SK-N-SH (cell line): Measurements from ENCODE around the gene BEST1. TPM values are rescaled to one million over a fixed set of nuclear protein-coding genes. Genes with fewer than 3 reads are reported as not detected.

Experiments used
- CTCF ChIA-PET: fragments of 300-600, 350-600 bp; formaldehyde crosslinking; extraction: SDS; loops from one replicate; lab custom pipeline; 2021; lab: Yijun Ruan, JAX
- POLR2A ChIA-PET: fragments of 350-600 bp; sonication (Branson Sonifier 250); formaldehyde crosslinking; extraction: SDS; loops from one replicate; lab custom pipeline; 2020; ENCODE audit warnings: antibody characterized with exemption, inconsistent platforms; lab: Yijun Ruan, JAX
- DNase-seq: peaks from one replicate; pipeline ENCODE4 v3.0.0; 2012
- H2AFZ ChIP-seq: fragments of 200-600 bp; sonication (generic); 2 replicates; pipeline ENCODE4 v1.8.1; 2016; ENCODE audit warnings: antibody characterized with exemption, mild to moderate bottlenecking, low read depth
- H3F3A ChIP-seq: fragments of 200-600 bp; sonication (generic); replicated peaks from 2 replicates; pipeline ENCODE3; 2016; ENCODE audit warnings: antibody characterized with exemption, mild to moderate bottlenecking; ENCODE audit not compliant: insufficient read depth
- H3K27ac ChIP-seq, 2 experiments: fragments of 200-500 bp in 1 of 2; fragments of 200-600 bp in 1 of 2; sonication (Bioruptor generic) in 1 of 2; sonication (generic), shearing (Covaris generic) in 1 of 2; 2 replicates each; pipeline versions ENCODE4 v1.5.1 to v1.6.1; 2014 to 2016; ENCODE audit warnings: low read depth in 2 of 2, inconsistent platforms in 1 of 2, low read length in 1 of 2, mild to moderate bottlenecking in 1 of 2, mixed read lengths in 1 of 2
- H3K27me3 ChIP-seq: fragments of 200-600 bp; sonication (generic), shearing (Covaris generic); 2 replicates; pipeline ENCODE4 v1.6.1; 2016; ENCODE audit warnings: mixed run types; ENCODE audit not compliant: insufficient read depth
- H3K36me3 ChIP-seq, 2 experiments: fragments of 200-500 bp in 1 of 2; fragments of 200-600 bp in 1 of 2; sonication (Bioruptor generic) in 1 of 2; sonication (generic) in 1 of 2; replicated peaks in 1 of 2; 2 replicates each; pipeline versions ENCODE3 to v1.5.1; 2014 to 2016; ENCODE audit warnings: low read length in 1 of 2, mild to moderate bottlenecking in 1 of 2; ENCODE audit not compliant: insufficient read depth in 2 of 2, control insufficient read depth in 1 of 2
- H3K4me1 ChIP-seq, 2 experiments: fragments of 200-500 bp in 1 of 2; fragments of 200-600 bp in 1 of 2; sonication (Bioruptor generic) in 1 of 2; sonication (generic), shearing (Covaris generic) in 1 of 2; 2 replicates each; pipeline versions ENCODE4 v1.5.1 to v1.6.1; 2014 to 2016; ENCODE audit warnings: low read depth in 1 of 2, low read length in 1 of 2, mixed run types in 1 of 2; ENCODE audit not compliant: insufficient read depth in 2 of 2, control insufficient read depth in 1 of 2
- H3K4me2 ChIP-seq: fragments of 200-600 bp; sonication (generic), shearing (Covaris generic); 2 replicates; pipeline ENCODE4 v1.6.1; 2017; ENCODE audit warnings: mixed run types
- H3K4me3 ChIP-seq, 2 experiments: fragments of 200-500 bp in 1 of 2; fragments of 200-600 bp in 1 of 2; sonication (Bioruptor generic) in 1 of 2; sonication (generic), shearing (Covaris generic) in 1 of 2; 2 replicates each; pipeline versions ENCODE4 v1.5.1 to v1.8.1; 2014 to 2016; ENCODE audit warnings: low read depth in 2 of 2, inconsistent platforms in 1 of 2, low read length in 1 of 2, mild to moderate bottlenecking in 1 of 2, mixed read lengths in 1 of 2, moderate library complexity in 1 of 2
- H3K79me2 ChIP-seq: fragments of 200-600 bp; sonication (generic); 2 replicates; pipeline ENCODE4 v1.8.1; 2017; ENCODE audit warnings: mild to moderate bottlenecking; ENCODE audit not compliant: insufficient read depth
- H3K9ac ChIP-seq: fragments of 200-600 bp; sonication (generic); 2 replicates; pipeline ENCODE4 v1.6.1; 2017; ENCODE audit warnings: mixed run types
- H3K9me2 ChIP-seq: fragments of 200-600 bp; sonication (generic); 2 replicates; pipeline ENCODE4 v1.6.1; 2017; ENCODE audit warnings: mixed run types
- H3K9me3 ChIP-seq: fragments of 200-600 bp; sonication (generic); 2 replicates; pipeline ENCODE4 v1.6.1; 2017; ENCODE audit warnings: mixed run types, mild to moderate bottlenecking, moderate library complexity
- H4K20me1 ChIP-seq: fragments of 200-600 bp; sonication (generic); 2 replicates; pipeline ENCODE4 v1.6.1; 2017; ENCODE audit warnings: mild to moderate bottlenecking, mixed run types; ENCODE audit not compliant: insufficient read depth
- FOSL2 ChIP-seq: IDR thresholded peaks from 2 replicates; pipeline ENCODE4 v1.4.0; 2012; ENCODE audit warnings: low read depth, mild to moderate bottlenecking, moderate library complexity, borderline replicate concordance
- IRF3 ChIP-seq: fragments of 150-350 bp; IDR thresholded peaks from 2 replicates; pipeline ENCODE4 v1.6.1; 2016; ENCODE audit warnings: mild to moderate bottlenecking, low read depth, low read length
- JUND ChIP-seq: IDR thresholded peaks from 2 replicates; pipeline ENCODE4 v1.4.0; 2012
- NFIC ChIP-seq: IDR thresholded peaks from 2 replicates; pipeline ENCODE4 v1.4.0; 2012; ENCODE audit warnings: borderline replicate concordance
- POLR2AphosphoS5 ChIP-seq: IDR thresholded peaks from 2 replicates; pipeline ENCODE4 v1.6.1; 2012; ENCODE audit warnings: low read depth, low read length
- REST ChIP-seq: IDR thresholded peaks from 2 replicates; pipeline ENCODE4 v1.6.1; 2012; ENCODE audit warnings: mild to moderate bottlenecking, low read depth, low read length, moderate library complexity
- RFX5 ChIP-seq: IDR thresholded peaks from 2 replicates; pipeline ENCODE4 v1.6.1; 2012; ENCODE audit warnings: mild to moderate bottlenecking, improper control_type of control experiment, low read length
- RXRA ChIP-seq: IDR thresholded peaks from 2 replicates; pipeline ENCODE4 v1.4.0; 2012; ENCODE audit warnings: low read depth, mild to moderate bottlenecking, borderline replicate concordance
- TAF1 ChIP-seq: IDR thresholded peaks from 2 replicates; pipeline ENCODE4 v1.6.1; 2012; ENCODE audit warnings: low read depth, mild to moderate bottlenecking, low read length, moderate library complexity, borderline replicate concordance
- USF2 ChIP-seq: fragments of 150-350 bp; IDR thresholded peaks from 2 replicates; pipeline ENCODE4 v1.6.1; 2017; ENCODE audit warnings: antibody characterized with exemption, low read length, low read depth, borderline replicate concordance
- ZBTB33 ChIP-seq: IDR thresholded peaks from 2 replicates; pipeline ENCODE4 v1.4.0; 2012; ENCODE audit warnings: low read depth, borderline replicate concordance
- WGBS: methylation state at CpG from one replicate; pipeline ENCODE4 v1.1.6; 2017; ENCODE audit warnings: low lambda C conversion rate; 5-methylcytosine and 5-hydroxymethylcytosine counted together
- polyA plus RNA-seq, 3 experiments: library from polyadenylated mRNA; depleted of rRNA; stranded (reverse); fragments of >200 nt; gene quantifications; 2 replicates each; pipeline ENCODE4 v1.2.3, GENCODE V29; 2012

Gene BEST1
- polyA plus RNA-seq, 1 of the 3 experiments (the other 2 are of a cell fraction): 0.30 TPM

- H3K36me3 ChIP-seq: no peaks in the 10 kb centered on the region
- H3K27me3 ChIP-seq: no peaks in the 10 kb centered on the region
- H3K4me3 ChIP-seq: no peak overlapping the region
- DNase-seq: no peak
- H2AFZ ChIP-seq: no peak overlapping the region
- ChIA-PET CTCF (interaction anchor here (1.3 to 5.5 kb wide), 3 partner anchors 12 to 146 kb away, joined by 7 to 54 read pairs (median 15); no protein-coding TSS in a partner anchor), POLR2A (no interaction called here)
- no peak overlapping the region for H3K27ac ChIP-seq
- H3K9me3 ChIP-seq: peaks cover 10% of the 10 kb centered on the region; the same call in 1 of the 2 replicates
- TF ChIP-seq IRF3 (no peak), TAF1 (no peak), RXRA (no peak), JUND (no peak), USF2 (no peak), FOSL2 (no peak), REST (no peak)
- 9% methylated on average over 2 of the region's 2 CpGs for WGBS
- no peak overlapping the region for H3K9ac ChIP-seq
- H3K9me2 ChIP-seq: no peaks in the 10 kb centered on the region
- no peak overlapping the region for H3K4me2 ChIP-seq
- no peaks in the 10 kb centered on the region for H4K20me1 ChIP-seq
- no peaks in the 10 kb centered on the region for H3K79me2 ChIP-seq
- H3K4me1 ChIP-seq: no peaks in the 10 kb centered on the region
- H3F3A ChIP-seq: no peaks in the 10 kb centered on the region
Observed at GRCh38 chr11:61935861-61936260, 14.3 kb upstream of the BEST1 start.

- H3K9me2 ChIP-seq: no peaks in the 10 kb centered on the region
- ChIA-PET POLR2A (no interaction called here), CTCF (interaction anchor here (0.7 to 5.5 kb wide), 3 partner anchors 42 to 268 kb away, joined by 3 to 54 read pairs (median 6); no protein-coding TSS in a partner anchor)
- H3K79me2 ChIP-seq: no peaks in the 10 kb centered on the region
- no peaks in the 10 kb centered on the region for H4K20me1 ChIP-seq
- H3K4me1 ChIP-seq: no peaks in the 10 kb centered on the region
- DNase-seq: no peak
- H3K4me3 ChIP-seq: no peak overlapping the region
- peaks cover 10% of the 10 kb centered on the region; the same call in 1 of the 2 replicates for H3K9me3 ChIP-seq
- no peak overlapping the region for H3K4me2 ChIP-seq
- 69% methylated on average over 10 of the region's 10 CpGs for WGBS
- no peaks in the 10 kb centered on the region for H3K27me3 ChIP-seq
- H3F3A ChIP-seq: no peaks in the 10 kb centered on the region
- no peak overlapping the region for H3K9ac ChIP-seq
- H3K27ac ChIP-seq: no peak overlapping the region
- no peaks in the 10 kb centered on the region for H3K36me3 ChIP-seq
- TF ChIP-seq NFIC: no peak
- no peak for TF ChIP-seq FOSL2
- no peak for TF ChIP-seq JUND
- TF ChIP-seq RFX5: no peak
- TF ChIP-seq RXRA: no peak
- no peak for TF ChIP-seq ZBTB33
- TF ChIP-seq POLR2AphosphoS5: no peak
- no peak overlapping the region for H2AFZ ChIP-seq
Observed at GRCh38 chr11:61940466-61940865, 9.7 kb upstream of the BEST1 start.
